HG03342 (cell line): ENCODE measurements around the gene S100A12.

Source experiments
- ATAC-seq: cut with Tn5 transposase; IDR thresholded peaks from one replicate; pipeline ENCODE4 v1.9.1; 2021; ENCODE audit warnings: mild to moderate bottlenecking, moderate library complexity; ENCODE audit not compliant: unreplicated experiment

The S100A12 gene

GRCh38 chr1:153370146-153370545 lies 5.3 kb downstream of the S100A12 start:
- no peak for ATAC-seq

- ATAC-seq: no peak
Measured at GRCh38 chr1:153368495-153368894, 6.9 kb downstream of the S100A12 start.

- ATAC-seq: no peak
Measured at GRCh38 chr1:153367090-153367489, 8.3 kb downstream of the S100A12 start.

- no peak for ATAC-seq
Measured at GRCh38 chr1:153366261-153366660, 9.2 kb downstream of the S100A12 start.

GRCh38 chr1:153365696-153366095 lies 9.7 kb downstream of the S100A12 start:
- no peak for ATAC-seq

- ATAC-seq: no peak
Measured at GRCh38 chr1:153364766-153365666, 10.4 kb downstream of the S100A12 start.

GRCh38 chr1:153364156-153364555 lies 11.3 kb downstream of the S100A12 start:
- no peak for ATAC-seq

- ATAC-seq: no peak
Measured at GRCh38 chr1:153363641-153364040, 11.8 kb downstream of the S100A12 start.

GRCh38 chr1:153362187-153362775 lies 13.1 kb downstream of the S100A12 start:
- no peak for ATAC-seq

GRCh38 chr1:153361480-153362109 lies 13.8 kb downstream of the S100A12 start:
- no peak for ATAC-seq

- no peak for ATAC-seq
Measured at GRCh38 chr1:153360592-153361479, 14.6 kb downstream of the S100A12 start.

- ATAC-seq: no peak
Measured at GRCh38 chr1:153360190-153360589, 15.2 kb downstream of the S100A12 start.

- no peak for ATAC-seq
Measured at GRCh38 chr1:153359241-153359640, 16.2 kb downstream of the S100A12 start.

- no peak for ATAC-seq
Measured at GRCh38 chr1:153358691-153358975, 16.8 kb downstream of the S100A12 start.

GRCh38 chr1:153357853-153358690 lies 17.3 kb downstream of the S100A12 start, which contains the start of gene S100A9:
TSS of gene S100A9 (plus strand) at chr1:153357854. CDS start at chr1:153358284, 430 bp downstream.
- no peak for ATAC-seq

- no peak for ATAC-seq
Measured at GRCh38 chr1:153357076-153357852, 18.2 kb downstream of the S100A12 start.

- ATAC-seq: no peak
Measured at GRCh38 chr1:153356392-153357075, 18.9 kb downstream of the S100A12 start.

- no peak for ATAC-seq
Measured at GRCh38 chr1:153355445-153356071, 19.9 kb downstream of the S100A12 start.
